Fibroblast of lung (primary cell): Measurements from ENCODE around the gene SDK2. TPM values are rescaled to one million over a fixed set of nuclear protein-coding genes. Genes with fewer than 3 reads are reported as not detected.

Experiments
- DNase-seq, 2 donors: peaks; one replicate each; pipeline versions ENCODE4 v3.0.0 to v3.0.0-alpha.2; 2010; ENCODE audit warnings: low read depth in 2 of 2
- H2AFZ ChIP-seq: 2 replicates; pipeline ENCODE4 v1.5.1; 2012; ENCODE audit warnings: low read length, control low read depth, inconsistent platforms
- H3K27ac ChIP-seq: 2 replicates; pipeline ENCODE4 v1.5.1; 2011; ENCODE audit warnings: low read length, control low read depth; ENCODE audit not compliant: insufficient read depth
- H3K27me3 ChIP-seq: 2 replicates; pipeline ENCODE4 v1.5.1; 2011; ENCODE audit warnings: mild to moderate bottlenecking, low read length; ENCODE audit not compliant: control insufficient read depth, insufficient read depth
- H3K36me3 ChIP-seq: 2 replicates; pipeline ENCODE4 v1.5.1; 2011; ENCODE audit warnings: low read length; ENCODE audit not compliant: control insufficient read depth, insufficient read depth
- H3K4me1 ChIP-seq: 2 replicates; pipeline ENCODE4 v1.5.1; 2011; ENCODE audit warnings: low read length; ENCODE audit not compliant: control insufficient read depth, insufficient read depth; ENCODE audit errors: extremely low read depth
- H3K4me2 ChIP-seq: 2 replicates; pipeline ENCODE4 v1.5.1; 2011; ENCODE audit warnings: low read length, control low read depth; ENCODE audit not compliant: insufficient read depth; ENCODE audit errors: extremely low read depth
- H3K4me3 ChIP-seq, 4 experiments: fragments of 200-600 bp in 1 of 4; sonication (generic) in 1 of 4; replicated peaks in 1 of 4; 2 replicates each; pipeline ENCODE4 v1.5.1; 2011 to 2016; ENCODE audit warnings: low read length in 4 of 4, low read depth in 3 of 4, mild to moderate bottlenecking in 3 of 4, control low read depth in 2 of 4, inconsistent platforms in 1 of 4, mixed read lengths in 1 of 4; ENCODE audit not compliant: insufficient read depth in 1 of 4; ENCODE audit errors: control extremely low read depth in 1 of 4
- H3K79me2 ChIP-seq: 2 replicates; pipeline ENCODE4 v1.5.1; 2012; ENCODE audit warnings: mild to moderate bottlenecking, low read length, inconsistent platforms; ENCODE audit not compliant: control insufficient read depth, insufficient read depth
- H3K9ac ChIP-seq: 2 replicates; pipeline ENCODE4 v1.5.1; 2011; ENCODE audit warnings: mild to moderate bottlenecking, low read length, control low read depth; ENCODE audit not compliant: insufficient read depth
- H3K9me3 ChIP-seq: 2 replicates; pipeline ENCODE4 v1.5.1; 2012; ENCODE audit warnings: low read depth, low read length; ENCODE audit not compliant: control insufficient read depth, insufficient read depth
- H4K20me1 ChIP-seq: 2 replicates; pipeline ENCODE4 v1.5.1; 2011; ENCODE audit warnings: low read length; ENCODE audit not compliant: control insufficient read depth, insufficient read depth; ENCODE audit errors: extremely low read depth
- EZH2 ChIP-seq: IDR thresholded peaks from 2 replicates; pipeline ENCODE4 v1.5.1; 2012; ENCODE audit warnings: low read length, control low read depth, mild to moderate bottlenecking; ENCODE audit errors: missing control alignments
- polyA plus RNA-seq, 2 donors: library from polyadenylated mRNA; depleted of rRNA in 1 of 2; stranded (reverse) in 1 of 2; unstranded in 1 of 2; fragments of >200 nt; gene quantifications; 2 replicates each; pipeline ENCODE4 v1.2.1, GENCODE V29; 2011 to 2012; ENCODE audit warnings: missing spikeins in 1 of 2
- total RNA-seq: library from RNA; depleted of rRNA; stranded (reverse); fragments of >200 nt; gene quantifications from 2 replicates; pipeline ENCODE4 v1.2.1, GENCODE V29; 2014
- TF ChIP-seq, protein P1 (sequence below), 2 donors: IDR thresholded peaks in 1 of 2; conservative IDR thresholded peaks in 1 of 2; 1 replicate in 1 of 2; 2 replicates in 1 of 2; pipeline ENCODE4 v1.5.1; 2011 to 2012; ENCODE audit warnings: low read length in 2 of 2, control low read depth in 1 of 2, inconsistent platforms in 1 of 2, low read depth in 1 of 2, mild to moderate bottlenecking in 1 of 2

The SDK2 gene
- total and polyA plus RNA-seq, 2 donors (not counting 1 experiment from before 2014, with no cell fraction given), result under 0.01 to 0.01 TPM

DNA sequence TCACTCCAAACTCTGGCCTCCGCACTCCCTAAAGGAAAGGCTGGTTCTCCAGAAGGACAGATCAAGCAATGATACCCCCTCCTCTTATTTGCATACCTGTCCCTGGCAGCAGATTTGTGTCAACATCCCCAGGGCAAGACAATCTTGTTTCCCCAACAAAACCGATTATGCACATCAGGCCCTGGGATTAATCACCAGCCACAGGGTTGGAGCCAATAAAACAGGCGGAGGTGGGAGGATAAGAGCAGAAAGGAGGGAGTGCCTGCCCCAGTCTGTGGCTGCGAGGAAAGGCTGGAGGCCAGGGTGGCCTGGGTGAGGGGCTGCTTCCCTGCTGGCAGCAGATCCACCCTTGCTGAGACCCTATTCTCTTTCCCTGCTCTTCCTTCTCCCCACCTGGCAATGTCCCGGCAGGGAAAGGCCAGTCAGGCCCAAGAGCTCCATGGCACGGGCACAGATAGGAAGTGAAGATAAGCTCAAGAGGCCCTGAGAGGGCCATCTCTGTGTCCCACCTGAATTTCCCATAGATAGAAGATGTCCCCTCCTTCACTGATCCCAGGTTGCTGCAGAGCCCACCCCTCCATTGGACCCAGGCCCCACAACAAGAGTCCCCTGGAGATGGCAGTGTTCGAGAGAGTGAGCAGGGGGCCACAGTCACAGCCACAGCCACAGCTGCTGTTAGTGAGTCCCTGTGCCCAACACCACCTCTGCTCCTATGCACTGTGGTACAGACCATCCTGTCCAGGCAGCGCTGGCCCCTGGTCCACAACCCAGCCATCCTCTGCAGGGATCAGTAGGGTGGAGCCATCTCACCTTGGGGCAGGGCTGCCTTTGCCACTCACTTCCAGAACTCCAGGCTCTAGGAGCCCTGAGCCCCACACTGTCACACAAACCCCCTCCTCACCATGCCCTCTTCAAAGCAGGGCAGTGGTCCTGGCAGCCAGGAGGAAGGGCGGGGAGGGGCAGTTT is 137.5 kb downstream of the SDK2 start:
- no peaks in the 10 kb centered on the region for H3K4me1 ChIP-seq
- TF ChIP-seq, protein P1, sequence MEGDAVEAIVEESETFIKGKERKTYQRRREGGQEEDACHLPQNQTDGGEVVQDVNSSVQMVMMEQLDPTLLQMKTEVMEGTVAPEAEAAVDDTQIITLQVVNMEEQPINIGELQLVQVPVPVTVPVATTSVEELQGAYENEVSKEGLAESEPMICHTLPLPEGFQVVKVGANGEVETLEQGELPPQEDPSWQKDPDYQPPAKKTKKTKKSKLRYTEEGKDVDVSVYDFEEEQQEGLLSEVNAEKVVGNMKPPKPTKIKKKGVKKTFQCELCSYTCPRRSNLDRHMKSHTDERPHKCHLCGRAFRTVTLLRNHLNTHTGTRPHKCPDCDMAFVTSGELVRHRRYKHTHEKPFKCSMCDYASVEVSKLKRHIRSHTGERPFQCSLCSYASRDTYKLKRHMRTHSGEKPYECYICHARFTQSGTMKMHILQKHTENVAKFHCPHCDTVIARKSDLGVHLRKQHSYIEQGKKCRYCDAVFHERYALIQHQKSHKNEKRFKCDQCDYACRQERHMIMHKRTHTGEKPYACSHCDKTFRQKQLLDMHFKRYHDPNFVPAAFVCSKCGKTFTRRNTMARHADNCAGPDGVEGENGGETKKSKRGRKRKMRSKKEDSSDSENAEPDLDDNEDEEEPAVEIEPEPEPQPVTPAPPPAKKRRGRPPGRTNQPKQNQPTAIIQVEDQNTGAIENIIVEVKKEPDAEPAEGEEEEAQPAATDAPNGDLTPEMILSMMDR (conservative IDR thresholded peaks at IDR 0.05 in 1 of 2, IDR thresholded peaks at IDR 0.05 in 1 of 2; ENCODE audit: low read depth in 1 of 2, low read length in 2 of 2), result no peak
- no peak for TF ChIP-seq EZH2
- no peak for DNase-seq
- no peaks in the 10 kb centered on the region for H3K79me2 ChIP-seq
- H3K27me3 ChIP-seq, result no peaks in the 10 kb centered on the region
- no peak overlapping the region for H3K4me3 ChIP-seq
- H3K4me2 ChIP-seq, result no peak overlapping the region
- H4K20me1 ChIP-seq, result no peaks in the 10 kb centered on the region
- H3K36me3 ChIP-seq, result no peaks in the 10 kb centered on the region
- no peak overlapping the region for H2AFZ ChIP-seq
- H3K9ac ChIP-seq, result no peak overlapping the region
- H3K9me3 ChIP-seq, result no peaks in the 10 kb centered on the region
- H3K27ac ChIP-seq, result no peak overlapping the region

GRCh38 chr17:73503560-73503959 is 140.7 kb downstream of the SDK2 start:
- Histone ChIP-seq H3K27ac (no peak overlapping the region), H3K4me1 (no peaks in the 10 kb centered on the region), H3K79me2 (no peaks in the 10 kb centered on the region), H3K36me3 (no peaks in the 10 kb centered on the region), H4K20me1 (no peaks in the 10 kb centered on the region), H3K9me3 (no peaks in the 10 kb centered on the region), H3K27me3 (no peaks in the 10 kb centered on the region), H3K4me2 (no peak overlapping the region), H3K4me3 (no peak overlapping the region), H2AFZ (no peak overlapping the region), H3K9ac (no peak overlapping the region)
- no peak for TF ChIP-seq EZH2
- TF ChIP-seq, protein P1 (conservative IDR thresholded peaks at IDR 0.05 in 1 of 2, IDR thresholded peaks at IDR 0.05 in 1 of 2; ENCODE audit: low read depth in 1 of 2, low read length in 2 of 2), result no peak
- no peak for DNase-seq

DNA sequence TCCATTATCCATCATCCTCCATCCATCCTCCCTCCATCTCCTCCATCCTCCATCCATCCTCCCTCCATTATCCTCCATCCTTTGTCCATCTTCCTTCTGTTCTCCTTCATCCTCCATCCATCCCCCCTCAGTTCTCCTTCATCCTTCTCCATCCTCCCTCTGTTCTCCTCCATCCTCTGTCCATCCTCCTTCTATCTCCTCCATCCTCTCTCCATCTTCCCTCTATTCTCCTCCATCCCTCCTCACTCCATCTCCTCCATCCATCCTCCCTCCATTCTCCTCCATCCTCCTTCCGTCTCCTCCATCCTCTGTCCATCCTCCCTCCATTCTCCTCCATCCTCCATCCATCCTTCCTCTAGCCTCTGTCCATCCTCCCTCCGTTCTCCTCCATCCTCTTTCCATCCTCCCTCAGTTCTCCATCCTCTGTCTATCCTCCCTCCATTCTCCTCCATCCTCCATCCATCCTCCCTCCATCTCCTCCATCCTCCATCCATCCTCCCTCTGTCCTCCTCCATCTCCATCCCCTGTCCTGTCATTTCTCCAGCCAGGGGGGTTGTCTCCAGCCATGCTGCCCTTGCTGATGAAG is 143.7 kb downstream of the SDK2 start:
- TF ChIP-seq EZH2, result no peak
- TF ChIP-seq, protein P1 (conservative IDR thresholded peaks at IDR 0.05 in 1 of 2, IDR thresholded peaks at IDR 0.05 in 1 of 2; ENCODE audit: low read depth in 1 of 2, low read length in 2 of 2), result no peak
- no peak overlapping the region for H3K4me2 ChIP-seq
- no peaks in the 10 kb centered on the region for H3K27me3 ChIP-seq
- H3K79me2 ChIP-seq, result no peaks in the 10 kb centered on the region
- no peaks in the 10 kb centered on the region for H4K20me1 ChIP-seq
- no peak overlapping the region for H3K4me3 ChIP-seq
- no peak overlapping the region for H3K27ac ChIP-seq
- no peaks in the 10 kb centered on the region for H3K9me3 ChIP-seq
- no peaks in the 10 kb centered on the region for H3K4me1 ChIP-seq
- no peak overlapping the region for H2AFZ ChIP-seq
- no peak for DNase-seq
- no peaks in the 10 kb centered on the region for H3K36me3 ChIP-seq
- no peak overlapping the region for H3K9ac ChIP-seq
